GM13976 (cell line): Measurements from ENCODE around the gene ARHGAP30.

Source experiments
- DNase-seq: peaks from one replicate; pipeline ENCODE4 v3.0.0; 2012; ENCODE audit warnings: low spot score
- CTCF ChIP-seq: IDR thresholded peaks from 2 replicates; pipeline ENCODE4 v1.5.1; 2012; ENCODE audit warnings: borderline replicate concordance, mild to moderate bottlenecking; ENCODE audit not compliant: insufficient read depth; ENCODE audit errors: extremely low read depth, missing control alignments, control extremely low read depth
- in situ Hi-C: fragments of 300-500 bp; cut with MboI; formaldehyde crosslinking; loops from one replicate; pipeline ENCODE4 v1.12.0; 2022; ENCODE audit warnings: low sequenced_read_pairs, mixed read lengths, inconsistent platforms; ENCODE audit not compliant: unreplicated experiment

Gene ARHGAP30

GRCh38 chr1:161048949-161049722, 20.6 kb downstream of the ARHGAP30 start:
- in situ Hi-C loops = no loop called here
- no peak for DNase-seq
- TF ChIP-seq CTCF = no peak

GRCh38 chr1:161047436-161048420, 22.0 kb downstream of the ARHGAP30 start:
- TF ChIP-seq CTCF = no peak
- no peak for DNase-seq
- in situ Hi-C loops = no loop called here

DNA sequence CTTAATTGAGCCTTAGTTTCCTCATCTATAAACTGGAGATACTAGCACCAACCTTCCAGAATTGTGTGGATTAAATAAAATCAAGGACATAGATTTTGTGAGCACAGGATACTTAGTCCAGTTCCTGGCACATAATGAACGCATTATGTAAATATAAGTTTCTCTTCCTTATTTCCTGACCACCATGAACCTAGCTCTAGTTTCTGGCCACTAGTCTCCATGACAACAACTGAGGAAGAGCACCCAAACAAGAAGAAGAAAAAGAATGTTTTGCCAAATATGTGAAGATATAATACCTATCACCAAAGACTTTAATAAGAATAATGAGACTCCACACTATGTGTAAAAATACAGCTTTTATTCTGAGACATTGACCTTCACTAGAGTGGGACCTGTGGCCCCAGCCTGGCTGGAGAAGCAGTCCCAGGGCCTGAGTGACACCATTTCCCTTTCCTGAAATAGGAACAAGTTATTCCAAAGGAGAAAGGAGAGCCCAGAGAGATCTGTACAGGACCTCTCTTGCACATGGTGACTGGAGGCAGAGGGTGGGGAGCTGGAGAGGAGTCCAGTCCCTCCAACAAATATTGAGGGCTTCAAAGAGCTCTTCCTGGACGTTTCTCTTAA, 23.0 kb downstream of the ARHGAP30 start:
- peak; percentile 80 for DNase-seq
- no peak for TF ChIP-seq CTCF
- in situ Hi-C loops = no loop called here

DNA sequence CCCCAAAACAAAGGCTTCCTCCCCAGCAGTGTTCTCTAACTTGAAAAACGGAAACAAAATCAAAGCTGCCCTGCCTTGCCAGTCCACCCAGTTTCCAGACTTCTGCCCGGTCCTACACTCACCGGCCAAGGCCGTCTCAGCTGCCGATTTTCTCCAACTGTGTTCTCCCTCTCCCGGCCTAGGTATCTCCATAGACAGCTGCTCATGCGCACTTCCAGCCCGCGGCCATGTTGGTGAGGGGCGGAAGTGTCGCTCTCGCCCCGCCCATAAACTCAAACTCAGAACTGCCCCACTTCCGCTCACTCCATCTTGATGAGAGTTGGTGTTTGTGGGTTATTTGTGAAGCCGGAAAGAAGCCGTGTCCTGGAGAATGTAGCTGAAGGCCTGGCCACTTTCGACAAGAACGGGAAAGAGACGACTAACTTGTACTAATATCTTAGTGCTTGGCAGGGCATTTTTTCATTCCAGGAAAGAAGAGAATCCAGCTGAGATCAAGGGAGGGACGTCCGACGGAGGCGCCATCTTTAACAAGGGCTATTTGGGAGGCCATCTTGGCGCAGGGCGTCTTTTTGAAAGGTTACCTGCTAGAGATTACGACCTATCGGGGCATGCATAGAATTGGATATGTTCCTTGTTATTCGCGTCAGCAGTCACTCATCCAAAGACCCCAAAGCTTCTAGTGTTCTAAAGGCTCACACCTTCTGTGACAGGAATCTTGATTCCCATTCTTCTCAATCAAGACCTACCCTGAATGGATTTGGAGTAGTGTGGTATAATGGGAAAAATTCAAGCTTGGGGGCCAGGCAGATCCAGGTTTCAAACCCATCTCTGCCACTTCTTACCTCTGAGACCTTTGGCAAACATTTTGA, 23.7 kb downstream of the ARHGAP30 start, which contains the start of gene USF1:
TSS of gene USF1 (minus strand) at position 242 of the 869 bp plus-strand sequence. CDS start 2,702 bp downstream, outside the sequence.
- in situ Hi-C loops = no loop called here
- TF ChIP-seq CTCF = no peak
- DNase-seq = peak; percentile 90

GRCh38 chr1:161044908-161045735, 24.6 kb downstream of the ARHGAP30 start:
- no peak for TF ChIP-seq CTCF
- DNase-seq = peak; percentile 74
- in situ Hi-C loops = no loop called here
